HPDE6-E6E7 (cell line): Measurements from ENCODE around the gene ATR.

Experiments used
- DNase-seq: peaks from one replicate; pipeline ENCODE4 v3.0.0; 2011; ENCODE audit warnings: missing footprints; ENCODE audit errors: extremely low spot score

Gene ATR

GRCh38 chr3:142523921-142524566, 54.5 kb downstream of the ATR start:
- no peak for DNase-seq

- no peak for DNase-seq
These were observed 69.5 kb downstream of the ATR start for GRCh38 chr3:142509079-142509478.

- DNase-seq: no peak
These were observed 71.3 kb downstream of the ATR start for GRCh38 chr3:142507241-142507640.

GRCh38 chr3:142502187-142502985, 76.1 kb downstream of the ATR start:
- no peak for DNase-seq

- DNase-seq: no peak
These were observed 77.3 kb downstream of the ATR start for GRCh38 chr3:142501004-142501926.

- DNase-seq: no peak
These were observed 78.3 kb downstream of the ATR start for GRCh38 chr3:142500211-142500610.

GRCh38 chr3:142498397-142499180, 79.9 kb downstream of the ATR start:
- no peak for DNase-seq

GRCh38 chr3:142497729-142498128, 80.8 kb downstream of the ATR start:
- no peak for DNase-seq

GRCh38 chr3:142495103-142495502, 83.4 kb downstream of the ATR start:
- DNase-seq: no peak

GRCh38 chr3:142492184-142492583, 86.3 kb downstream of the ATR start:
- DNase-seq: no peak

- DNase-seq: no peak
These were observed 88.8 kb downstream of the ATR start for GRCh38 chr3:142489572-142490323.

GRCh38 chr3:142484912-142485435, 93.6 kb downstream of the ATR start:
- DNase-seq: no peak

- no peak for DNase-seq
These were observed 97.3 kb downstream of the ATR start for GRCh38 chr3:142481196-142481595.

- no peak for DNase-seq
These were observed 107.7 kb downstream of the ATR start for GRCh38 chr3:142470826-142471225.

GRCh38 chr3:142468456-142468855, 110.1 kb downstream of the ATR start:
- DNase-seq: no peak

- DNase-seq: no peak
These were observed 110.8 kb downstream of the ATR start for GRCh38 chr3:142467768-142468167.

- DNase-seq: no peak
These were observed 117.8 kb downstream of the ATR start for GRCh38 chr3:142460689-142461088.

GRCh38 chr3:142459929-142460328, 118.6 kb downstream of the ATR start:
- no peak for DNase-seq

GRCh38 chr3:142459096-142459495, 119.4 kb downstream of the ATR start:
- no peak for DNase-seq

GRCh38 chr3:142450881-142451280, 127.7 kb downstream of the ATR start:
- DNase-seq: peak; percentile 9
